Measurements from ENCODE around the gene KRT13. TPM values are rescaled to one million over a fixed set of nuclear protein-coding genes. Genes with fewer than 3 reads are reported as not detected.
A peak's percentile ranks its signal among the peaks of the same experiment; 100 is the strongest.

The KRT13 gene
- total RNA-seq, 1 experiment from 2014 or later, result not detected

GRCh38 chr17:41457676-41458075 lies 47.7 kb downstream of the KRT13 start:
- no peak for TF ChIP-seq CTCF (IDR thresholded peaks at IDR 0.05; ENCODE audit: unreplicated experiment)
- CTCF ChIA-PET, result interaction anchor here (1.0 to 1.2 kb wide), 2 partner anchors 18 to 91 kb away, joined by 3 to 4 read pairs; no protein-coding TSS in a partner anchor
- no peak overlapping the region for H3K4me3 Mint-ChIP-seq (ENCODE audit: unreplicated experiment)
- intact Hi-C loops (cut with micrococcal nuclease), result no loop called here
- no peak for DNase-seq (ENCODE audit: unreplicated experiment)
- H3K27me3 Mint-ChIP-seq (ENCODE audit: insufficient read depth, unreplicated experiment), result peaks cover 45% of the 10 kb centered on the region
- POLR2A ChIA-PET, result interaction anchor here (0.8 kb wide), 1 partner anchor 167 kb away, joined by 3 read pairs; the partner anchor contains the start of gene KRT17
- H3K27ac Mint-ChIP-seq (ENCODE audit: low read depth, unreplicated experiment), result no peak overlapping the region
- no peaks in the 10 kb centered on the region for H3K9me3 Mint-ChIP-seq (ENCODE audit: unreplicated experiment)
- no peaks in the 10 kb centered on the region for H3K36me3 Mint-ChIP-seq (ENCODE audit: insufficient read depth, unreplicated experiment)
- BruUV-seq (replicated peaks), result no TSS peak
- peaks cover 6% of the 10 kb centered on the region for H3K4me1 Mint-ChIP-seq (ENCODE audit: insufficient read depth, unreplicated experiment)

- no peak for TF ChIP-seq CTCF (IDR thresholded peaks at IDR 0.05; ENCODE audit: unreplicated experiment)
- BruUV-seq (replicated peaks), result no TSS peak
- Mint-ChIP-seq H3K27ac (ENCODE audit: low read depth, unreplicated experiment) (no peak overlapping the region), H3K36me3 (ENCODE audit: insufficient read depth, unreplicated experiment) (no peaks in the 10 kb centered on the region), H3K9me3 (ENCODE audit: unreplicated experiment) (no peaks in the 10 kb centered on the region), H3K4me3 (ENCODE audit: unreplicated experiment) (no peak overlapping the region), H3K27me3 (ENCODE audit: insufficient read depth, unreplicated experiment) (peaks cover 55% of the 10 kb centered on the region), H3K4me1 (ENCODE audit: insufficient read depth, unreplicated experiment) (peaks cover 6% of the 10 kb centered on the region)
- DNase-seq (ENCODE audit: unreplicated experiment), result peak; percentile 27
- intact Hi-C loops (cut with micrococcal nuclease), result no loop called here
- POLR2A ChIA-PET, result no interaction called here
- CTCF ChIA-PET, result no interaction called here
Measured at GRCh38 chr17:41456204-41456603, 49.2 kb downstream of the KRT13 start.

- H3K27ac Mint-ChIP-seq (ENCODE audit: low read depth, unreplicated experiment), result no peak overlapping the region
- CTCF ChIA-PET, result no interaction called here
- DNase-seq (ENCODE audit: unreplicated experiment), result peak; percentile 38
- no peaks in the 10 kb centered on the region for H3K9me3 Mint-ChIP-seq (ENCODE audit: unreplicated experiment)
- H3K27me3 Mint-ChIP-seq (ENCODE audit: insufficient read depth, unreplicated experiment), result peaks cover 48% of the 10 kb centered on the region
- TF ChIP-seq CTCF (IDR thresholded peaks at IDR 0.05; ENCODE audit: unreplicated experiment), result no peak
- no peak overlapping the region for H3K4me3 Mint-ChIP-seq (ENCODE audit: unreplicated experiment)
- no peaks in the 10 kb centered on the region for H3K36me3 Mint-ChIP-seq (ENCODE audit: insufficient read depth, unreplicated experiment)
- intact Hi-C loops (cut with micrococcal nuclease), result no loop called here
- POLR2A ChIA-PET, result no interaction called here
- H3K4me1 Mint-ChIP-seq (ENCODE audit: insufficient read depth, unreplicated experiment), result peaks cover 6% of the 10 kb centered on the region
- BruUV-seq (replicated peaks), result no TSS peak
Measured at GRCh38 chr17:41455236-41455635, 50.2 kb downstream of the KRT13 start.

GRCh38 chr17:41453066-41453465 lies 52.3 kb downstream of the KRT13 start:
- TF ChIP-seq CTCF (IDR thresholded peaks at IDR 0.05; ENCODE audit: unreplicated experiment), result no peak
- Mint-ChIP-seq H3K4me3 (ENCODE audit: unreplicated experiment) (no peak overlapping the region), H3K27ac (ENCODE audit: low read depth, unreplicated experiment) (no peak overlapping the region), H3K4me1 (ENCODE audit: insufficient read depth, unreplicated experiment) (peaks cover 11% of the 10 kb centered on the region), H3K27me3 (ENCODE audit: insufficient read depth, unreplicated experiment) (peaks cover 34% of the 10 kb centered on the region), H3K36me3 (ENCODE audit: insufficient read depth, unreplicated experiment) (no peaks in the 10 kb centered on the region), H3K9me3 (ENCODE audit: unreplicated experiment) (no peaks in the 10 kb centered on the region)
- ChIA-PET CTCF (no interaction called here), POLR2A (interaction anchor here (1.3 kb wide), 1 partner anchor 27 kb away, joined by 6 read pairs; no protein-coding TSS in a partner anchor)
- DNase-seq (ENCODE audit: unreplicated experiment), result no peak
- intact Hi-C loops (cut with micrococcal nuclease), result no loop called here
- BruUV-seq (replicated peaks), result no TSS peak
